ENCODE results near the gene FOXD2. TPM values are rescaled to one million over a fixed set of nuclear protein-coding genes. Genes with fewer than 3 reads are reported as not detected.

Gene FOXD2
- polyA plus RNA-seq, 3 donors: 0.03 to 0.11 TPM; not detected in 1

DNA sequence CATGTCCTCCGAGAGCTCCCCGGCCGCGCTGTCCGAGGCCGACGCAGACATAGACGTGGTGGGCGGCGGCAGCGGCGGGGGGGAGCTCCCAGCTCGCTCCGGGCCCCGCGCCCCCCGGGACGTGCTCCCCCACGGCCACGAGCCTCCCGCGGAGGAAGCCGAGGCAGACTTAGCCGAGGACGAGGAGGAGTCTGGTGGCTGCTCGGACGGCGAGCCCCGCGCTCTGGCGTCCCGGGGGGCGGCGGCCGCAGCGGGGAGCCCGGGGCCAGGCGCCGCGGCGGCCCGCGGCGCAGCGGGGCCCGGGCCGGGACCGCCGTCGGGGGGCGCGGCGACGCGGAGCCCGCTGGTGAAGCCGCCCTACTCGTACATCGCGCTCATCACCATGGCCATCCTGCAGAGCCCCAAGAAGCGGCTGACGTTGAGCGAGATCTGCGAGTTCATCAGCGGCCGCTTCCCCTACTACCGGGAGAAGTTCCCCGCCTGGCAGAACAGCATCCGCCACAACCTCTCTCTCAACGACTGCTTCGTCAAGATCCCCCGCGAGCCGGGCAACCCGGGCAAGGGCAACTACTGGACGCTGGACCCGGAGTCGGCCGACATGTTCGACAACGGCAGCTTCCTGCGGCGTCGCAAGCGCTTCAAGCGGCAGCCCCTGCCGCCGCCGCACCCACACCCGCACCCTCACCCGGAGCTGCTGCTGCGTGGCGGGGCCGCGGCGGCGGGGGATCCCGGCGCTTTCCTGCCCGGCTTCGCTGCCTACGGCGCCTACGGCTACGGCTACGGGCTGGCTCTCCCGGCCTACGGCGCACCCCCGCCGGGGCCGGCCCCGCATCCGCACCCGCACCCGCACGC is 547 bp downstream of the FOXD2 start:
- peak in 1 of 3 donors; percentile 29 for DNase-seq
- H3K4me2 ChIP-seq (replicated peaks; ENCODE audit: extremely low read depth, low read length, poor library complexity, severe bottlenecking): peak overlapping the region; percentile 85
- peak overlapping the region; percentile 66 for H3K9ac ChIP-seq (ENCODE audit: insufficient read depth, low read length, poor library complexity, severe bottlenecking)
- TF ChIP-seq, protein P1, sequence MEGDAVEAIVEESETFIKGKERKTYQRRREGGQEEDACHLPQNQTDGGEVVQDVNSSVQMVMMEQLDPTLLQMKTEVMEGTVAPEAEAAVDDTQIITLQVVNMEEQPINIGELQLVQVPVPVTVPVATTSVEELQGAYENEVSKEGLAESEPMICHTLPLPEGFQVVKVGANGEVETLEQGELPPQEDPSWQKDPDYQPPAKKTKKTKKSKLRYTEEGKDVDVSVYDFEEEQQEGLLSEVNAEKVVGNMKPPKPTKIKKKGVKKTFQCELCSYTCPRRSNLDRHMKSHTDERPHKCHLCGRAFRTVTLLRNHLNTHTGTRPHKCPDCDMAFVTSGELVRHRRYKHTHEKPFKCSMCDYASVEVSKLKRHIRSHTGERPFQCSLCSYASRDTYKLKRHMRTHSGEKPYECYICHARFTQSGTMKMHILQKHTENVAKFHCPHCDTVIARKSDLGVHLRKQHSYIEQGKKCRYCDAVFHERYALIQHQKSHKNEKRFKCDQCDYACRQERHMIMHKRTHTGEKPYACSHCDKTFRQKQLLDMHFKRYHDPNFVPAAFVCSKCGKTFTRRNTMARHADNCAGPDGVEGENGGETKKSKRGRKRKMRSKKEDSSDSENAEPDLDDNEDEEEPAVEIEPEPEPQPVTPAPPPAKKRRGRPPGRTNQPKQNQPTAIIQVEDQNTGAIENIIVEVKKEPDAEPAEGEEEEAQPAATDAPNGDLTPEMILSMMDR (IDR thresholded peaks at IDR 0.05): no peak
- H3K4me3 ChIP-seq (replicated peaks in 1 of 3; ENCODE audit: low read depth in 2 of 3, low read length in 3 of 3): peak overlapping the region in 2 of 3 experiments; percentile 77 to 81
- H3K4me1 Mint-ChIP-seq: peaks cover 35% of the 10 kb centered on the region
- peak overlapping the region; percentile 81 to 89 for H3K4me3 Mint-ChIP-seq
- H3K36me3 ChIP-seq (replicated peaks in 1 of 2; ENCODE audit: control insufficient read depth in 1 of 2, insufficient read depth in 2 of 2, low read length in 2 of 2): no peaks in the 10 kb centered on the region
- no peak overlapping the region for H3K27ac Mint-ChIP-seq
- no peaks in the 10 kb centered on the region for H3K79me2 ChIP-seq (ENCODE audit: insufficient read depth, low read length)
- WGBS (ENCODE audit: insufficient coverage): 3% methylated on average over 117 of the region's 117 CpGs
- peaks cover 21 to 25% of the 10 kb centered on the region in 2 donors for H3K36me3 Mint-ChIP-seq
- intact Hi-C loops (cut with micrococcal nuclease): loop anchor here (5.0 to 10.0 kb wide), 3 partner anchors 101 to 286 kb away; no protein-coding TSS in a partner anchor
- H3K27me3 ChIP-seq (ENCODE audit: control insufficient read depth in 2 of 2, insufficient read depth in 2 of 2, low read length in 2 of 2): peaks cover 72 to 81% of the 10 kb centered on the region in 2 donors
- H3K9me3 Mint-ChIP-seq: peaks cover 0 to 30% (median 19%) of the 10 kb centered on the region in 7 donors
- H3K4me1 ChIP-seq (ENCODE audit: control insufficient read depth in 1 of 2, insufficient read depth in 2 of 2, low read length in 2 of 2): peaks cover 24 to 47% of the 10 kb centered on the region in 2 donors
- H4K20me1 ChIP-seq (ENCODE audit: insufficient read depth, low read length): peaks cover 13% of the 10 kb centered on the region
- peaks cover 38 to 49% (median 38%) of the 10 kb centered on the region in 3 donors for H3K27me3 Mint-ChIP-seq (ENCODE audit: low read depth in 3 of 3)
- H2AFZ ChIP-seq (ENCODE audit: insufficient read depth, low read depth, low read length, poor library complexity, severe bottlenecking): peak overlapping the region; percentile 86
- no peak overlapping the region for H3K27ac ChIP-seq (ENCODE audit: low read depth in 1 of 2, low read length in 2 of 2)
- H3K9me3 ChIP-seq (replicated peaks in 1 of 2; ENCODE audit: control insufficient read depth in 1 of 2, insufficient read depth in 1 of 2, low read length in 2 of 2): peaks cover 0 to 26% of the 10 kb centered on the region in 2 donors

DNA sequence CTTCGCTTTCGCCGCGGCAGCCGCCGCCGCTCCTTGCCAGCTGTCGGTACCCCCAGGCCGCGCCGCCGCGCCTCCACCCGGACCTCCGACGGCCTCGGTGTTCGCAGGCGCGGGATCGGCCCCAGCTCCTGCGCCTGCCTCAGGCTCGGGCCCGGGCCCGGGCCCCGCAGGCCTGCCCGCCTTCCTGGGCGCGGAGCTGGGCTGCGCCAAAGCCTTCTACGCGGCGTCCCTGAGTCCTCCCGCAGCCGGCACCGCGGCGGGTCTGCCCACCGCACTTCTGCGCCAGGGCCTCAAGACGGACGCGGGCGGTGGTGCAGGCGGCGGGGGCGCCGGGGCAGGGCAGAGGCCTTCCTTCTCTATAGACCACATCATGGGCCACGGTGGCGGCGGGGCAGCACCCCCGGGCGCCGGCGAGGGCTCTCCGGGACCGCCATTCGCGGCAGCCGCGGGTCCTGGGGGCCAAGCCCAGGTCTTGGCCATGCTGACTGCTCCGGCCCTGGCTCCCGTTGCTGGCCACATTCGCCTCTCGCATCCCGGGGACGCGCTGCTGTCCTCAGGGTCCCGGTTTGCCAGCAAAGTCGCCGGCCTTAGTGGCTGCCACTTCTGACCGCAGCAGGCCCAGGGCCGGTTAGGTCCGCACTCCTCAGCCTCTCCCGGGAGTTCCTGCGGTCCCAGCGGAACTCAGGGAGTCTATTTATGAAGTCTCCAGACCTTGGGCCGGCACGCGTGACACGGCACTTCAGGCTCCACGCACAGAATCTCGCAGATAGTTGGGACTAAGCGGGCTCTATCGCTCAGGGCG is 1.4 kb downstream of the FOXD2 start:
- Histone ChIP-seq H3K4me3 (replicated peaks in 1 of 3; ENCODE audit: low read depth in 2 of 3, low read length in 3 of 3) (peak overlapping the region in 1 of 3 experiments; percentile 77), H3K27ac (ENCODE audit: low read depth in 1 of 2, low read length in 2 of 2) (no peak overlapping the region), H3K79me2 (ENCODE audit: insufficient read depth, low read length) (no peaks in the 10 kb centered on the region), H3K27me3 (ENCODE audit: control insufficient read depth in 2 of 2, insufficient read depth in 2 of 2, low read length in 2 of 2) (peaks cover 72 to 81% of the 10 kb centered on the region in 2 donors), H3K4me1 (ENCODE audit: control insufficient read depth in 1 of 2, insufficient read depth in 2 of 2, low read length in 2 of 2) (peaks cover 17 to 45% of the 10 kb centered on the region in 2 donors), H3K9ac (ENCODE audit: insufficient read depth, low read length, poor library complexity, severe bottlenecking) (no peak overlapping the region), H3K4me2 (replicated peaks; ENCODE audit: extremely low read depth, low read length, poor library complexity, severe bottlenecking) (peak overlapping the region; percentile 85), H3K9me3 (replicated peaks in 1 of 2; ENCODE audit: control insufficient read depth in 1 of 2, insufficient read depth in 1 of 2, low read length in 2 of 2) (peaks cover 0 to 21% of the 10 kb centered on the region in 2 donors), H2AFZ (ENCODE audit: insufficient read depth, low read depth, low read length, poor library complexity, severe bottlenecking) (no peak overlapping the region), H4K20me1 (ENCODE audit: insufficient read depth, low read length) (peaks cover 8% of the 10 kb centered on the region), H3K36me3 (replicated peaks in 1 of 2; ENCODE audit: control insufficient read depth in 1 of 2, insufficient read depth in 2 of 2, low read length in 2 of 2) (no peaks in the 10 kb centered on the region)
- H3K27me3 Mint-ChIP-seq (ENCODE audit: low read depth in 3 of 3): peaks cover 30 to 40% (median 30%) of the 10 kb centered on the region in 3 donors
- intact Hi-C loops (cut with micrococcal nuclease): loop anchor here (5.0 to 10.0 kb wide), 3 partner anchors 102 to 286 kb away; no protein-coding TSS in a partner anchor
- 5% methylated on average over 79 of the region's 86 CpGs for WGBS (ENCODE audit: insufficient coverage)
- peaks cover 0 to 31% (median 19%) of the 10 kb centered on the region in 7 donors for H3K9me3 Mint-ChIP-seq
- no peak for DNase-seq
- H3K36me3 Mint-ChIP-seq: peaks cover 20 to 21% of the 10 kb centered on the region in 2 donors
- TF ChIP-seq, protein P1 (IDR thresholded peaks at IDR 0.05): no peak
- H3K27ac Mint-ChIP-seq: no peak overlapping the region
- H3K4me1 Mint-ChIP-seq: peaks cover 34% of the 10 kb centered on the region
- no peak overlapping the region for H3K4me3 Mint-ChIP-seq
